ENCODE data around the gene IER5L.

- TF ChIP-seq, protein P1, sequence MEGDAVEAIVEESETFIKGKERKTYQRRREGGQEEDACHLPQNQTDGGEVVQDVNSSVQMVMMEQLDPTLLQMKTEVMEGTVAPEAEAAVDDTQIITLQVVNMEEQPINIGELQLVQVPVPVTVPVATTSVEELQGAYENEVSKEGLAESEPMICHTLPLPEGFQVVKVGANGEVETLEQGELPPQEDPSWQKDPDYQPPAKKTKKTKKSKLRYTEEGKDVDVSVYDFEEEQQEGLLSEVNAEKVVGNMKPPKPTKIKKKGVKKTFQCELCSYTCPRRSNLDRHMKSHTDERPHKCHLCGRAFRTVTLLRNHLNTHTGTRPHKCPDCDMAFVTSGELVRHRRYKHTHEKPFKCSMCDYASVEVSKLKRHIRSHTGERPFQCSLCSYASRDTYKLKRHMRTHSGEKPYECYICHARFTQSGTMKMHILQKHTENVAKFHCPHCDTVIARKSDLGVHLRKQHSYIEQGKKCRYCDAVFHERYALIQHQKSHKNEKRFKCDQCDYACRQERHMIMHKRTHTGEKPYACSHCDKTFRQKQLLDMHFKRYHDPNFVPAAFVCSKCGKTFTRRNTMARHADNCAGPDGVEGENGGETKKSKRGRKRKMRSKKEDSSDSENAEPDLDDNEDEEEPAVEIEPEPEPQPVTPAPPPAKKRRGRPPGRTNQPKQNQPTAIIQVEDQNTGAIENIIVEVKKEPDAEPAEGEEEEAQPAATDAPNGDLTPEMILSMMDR (IDR thresholded peaks at IDR 0.05; ENCODE audit: poor library complexity), result peak; percentile 1
- TF ChIP-seq EZH2 (IDR thresholded peaks at IDR 0.05; ENCODE audit: borderline replicate concordance), result no peak
Measured at GRCh38 chr9:129141066-129142041, 36.7 kb downstream of the IER5L start.
